ENCODE data around the gene HIVEP2.

- TF ChIP-seq CTCF (IDR thresholded peaks at IDR 0.05) (no peak), POLR2A (IDR thresholded peaks at IDR 0.05) (no peak)
These were observed 31.4 kb downstream of the HIVEP2 start for GRCh38 chr6:142913511-142914047.
